GM19438 (cell line): ENCODE data around the gene FALEC.

Experiments
- ATAC-seq: cut with Tn5 transposase; IDR thresholded peaks from one replicate; pipeline ENCODE4 v1.9.1; 2021; ENCODE audit warnings: low read depth; ENCODE audit not compliant: unreplicated experiment

Gene FALEC

GRCh38 chr1:150543500-150544143 lies 28.1 kb downstream of the FALEC start:
- no peak for ATAC-seq

GRCh38 chr1:150544204-150544603 lies 28.7 kb downstream of the FALEC start:
- ATAC-seq, result no peak

GRCh38 chr1:150545486-150546032 lies 30.0 kb downstream of the FALEC start:
- ATAC-seq, result no peak

- no peak for ATAC-seq
Measured at GRCh38 chr1:150546294-150546937, 30.9 kb downstream of the FALEC start.

- no peak for ATAC-seq
Measured at GRCh38 chr1:150548324-150548631, 32.7 kb downstream of the FALEC start.

GRCh38 chr1:150548632-150549495 lies 33.3 kb downstream of the FALEC start, which contains the start of gene ADAMTSL4:
Gene ADAMTSL4, plus strand, starts transcription at chr1:150549408. Its CDS starts 2,881 bp downstream, at chr1:150552289.
- ATAC-seq, result peak; percentile 63

- no peak for ATAC-seq
Measured at GRCh38 chr1:150549496-150550221, 34.1 kb downstream of the FALEC start.

GRCh38 chr1:150550222-150551050 lies 34.9 kb downstream of the FALEC start:
- no peak for ATAC-seq

GRCh38 chr1:150551051-150551783 lies 35.7 kb downstream of the FALEC start:
- ATAC-seq, result no peak

- ATAC-seq, result no peak
Measured at GRCh38 chr1:150551784-150552127, 36.2 kb downstream of the FALEC start.

- no peak for ATAC-seq
Measured at GRCh38 chr1:150552128-150552910, 36.8 kb downstream of the FALEC start.

- ATAC-seq, result no peak
Measured at GRCh38 chr1:150552911-150553289, 37.3 kb downstream of the FALEC start.

- ATAC-seq, result no peak
Measured at GRCh38 chr1:150553392-150554085, 38.0 kb downstream of the FALEC start.

GRCh38 chr1:150554086-150554452 lies 38.5 kb downstream of the FALEC start:
- ATAC-seq, result no peak

- ATAC-seq, result no peak
Measured at GRCh38 chr1:150555198-150555970, 39.8 kb downstream of the FALEC start.

GRCh38 chr1:150555971-150556865 lies 40.7 kb downstream of the FALEC start:
- ATAC-seq, result no peak
